T-helper 1 cell (primary cell): ENCODE results near the gene ANO8.
"Not testable (repeated sequence)": the region's sequence is repeated elsewhere in the genome, so short reads cannot be mapped to it uniquely, and the experiment has no call there.

Source experiments
- DNase-seq, 5 donors: peaks; one replicate each; pipeline ENCODE4 v3.0.0-alpha.2; 2012 to 2020
- total RNA-seq, 4 donors: gene quantifications; one replicate each; lab custom pipeline; 2026; lab: John Stamatoyannopoulos, UW

ANO8 gene, protein sequence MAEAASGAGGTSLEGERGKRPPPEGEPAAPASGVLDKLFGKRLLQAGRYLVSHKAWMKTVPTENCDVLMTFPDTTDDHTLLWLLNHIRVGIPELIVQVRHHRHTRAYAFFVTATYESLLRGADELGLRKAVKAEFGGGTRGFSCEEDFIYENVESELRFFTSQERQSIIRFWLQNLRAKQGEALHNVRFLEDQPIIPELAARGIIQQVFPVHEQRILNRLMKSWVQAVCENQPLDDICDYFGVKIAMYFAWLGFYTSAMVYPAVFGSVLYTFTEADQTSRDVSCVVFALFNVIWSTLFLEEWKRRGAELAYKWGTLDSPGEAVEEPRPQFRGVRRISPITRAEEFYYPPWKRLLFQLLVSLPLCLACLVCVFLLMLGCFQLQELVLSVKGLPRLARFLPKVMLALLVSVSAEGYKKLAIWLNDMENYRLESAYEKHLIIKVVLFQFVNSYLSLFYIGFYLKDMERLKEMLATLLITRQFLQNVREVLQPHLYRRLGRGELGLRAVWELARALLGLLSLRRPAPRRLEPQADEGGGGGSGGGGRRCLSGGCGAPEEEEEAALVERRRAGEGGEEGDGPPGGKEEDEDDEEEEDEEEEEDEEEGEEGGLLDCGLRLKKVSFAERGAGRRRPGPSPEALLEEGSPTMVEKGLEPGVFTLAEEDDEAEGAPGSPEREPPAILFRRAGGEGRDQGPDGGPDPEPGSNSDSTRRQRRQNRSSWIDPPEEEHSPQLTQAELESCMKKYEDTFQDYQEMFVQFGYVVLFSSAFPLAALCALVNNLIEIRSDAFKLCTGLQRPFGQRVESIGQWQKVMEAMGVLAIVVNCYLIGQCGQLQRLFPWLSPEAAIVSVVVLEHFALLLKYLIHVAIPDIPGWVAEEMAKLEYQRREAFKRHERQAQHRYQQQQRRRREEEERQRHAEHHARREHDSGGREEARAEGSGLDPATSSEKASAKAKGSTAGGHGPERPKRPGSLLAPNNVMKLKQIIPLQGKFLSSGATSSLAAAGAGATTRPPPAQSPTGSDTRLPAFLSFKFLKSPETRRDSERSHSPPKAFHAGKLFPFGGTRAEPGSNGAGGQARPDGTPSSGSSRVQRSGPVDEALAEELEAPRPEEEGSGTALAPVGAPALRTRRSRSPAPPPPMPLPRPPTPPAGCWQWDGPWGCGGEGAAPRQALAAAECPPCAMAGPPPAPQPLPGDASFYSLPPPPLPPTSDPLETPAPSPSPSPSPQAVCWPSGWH
- total RNA-seq: 22.5 to 28.8 (median 24.9) reads per million in 4 donors

DNA sequence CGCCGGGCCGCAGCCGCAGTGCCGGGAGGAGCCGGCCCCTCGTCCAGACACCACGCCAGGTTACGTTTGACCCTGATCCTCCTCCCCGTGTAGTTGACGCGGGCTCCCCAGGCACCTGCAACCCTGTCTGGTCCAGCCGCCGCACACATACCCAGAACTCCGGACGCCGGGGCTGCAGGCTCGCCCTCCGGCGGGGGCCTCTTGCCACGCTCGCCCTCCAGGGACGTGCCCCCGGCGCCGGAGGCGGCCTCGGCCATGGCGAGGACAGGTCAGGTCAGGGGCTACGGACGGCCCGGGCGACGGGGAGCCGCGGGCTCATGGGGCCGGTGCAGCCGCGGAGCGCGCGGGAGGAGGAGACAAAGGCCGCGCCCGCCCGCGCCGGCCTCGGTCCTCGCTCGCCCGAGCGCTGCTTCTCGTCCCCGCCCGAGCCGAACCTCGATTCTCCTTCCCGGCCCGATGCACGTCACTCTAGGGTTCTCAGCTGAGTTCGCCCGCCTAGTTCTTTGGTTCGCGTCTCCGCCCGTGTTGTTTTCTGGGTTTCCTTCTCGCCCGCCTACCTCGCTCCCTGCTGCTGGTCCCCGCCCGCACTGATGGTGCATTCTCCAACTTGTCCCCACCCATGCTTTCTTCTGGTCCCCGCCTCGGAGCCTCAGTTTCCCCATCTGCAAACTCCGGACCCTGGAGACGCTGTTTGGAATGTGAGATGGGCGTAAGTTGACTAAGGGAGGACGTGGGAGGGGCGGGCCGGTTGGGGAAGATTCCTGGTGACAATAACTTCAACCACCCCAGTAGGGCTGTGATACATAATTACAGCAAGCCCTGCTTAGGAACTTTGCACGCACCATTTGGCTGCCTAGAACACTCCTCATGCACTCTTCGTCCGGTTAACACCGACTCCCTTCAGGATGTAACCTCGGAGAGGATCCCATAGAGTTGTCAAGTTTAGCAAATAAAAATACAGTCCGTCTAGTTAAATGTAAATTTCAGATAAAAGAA, at the start of gene ANO8:
TSS of gene ANO8 (minus strand) at position 442 of the 996 bp plus-strand sequence. CDS start at position 257, 185 bp downstream.
- DNase-seq: peak; percentile 86 to 95 (median 91)

DNA sequence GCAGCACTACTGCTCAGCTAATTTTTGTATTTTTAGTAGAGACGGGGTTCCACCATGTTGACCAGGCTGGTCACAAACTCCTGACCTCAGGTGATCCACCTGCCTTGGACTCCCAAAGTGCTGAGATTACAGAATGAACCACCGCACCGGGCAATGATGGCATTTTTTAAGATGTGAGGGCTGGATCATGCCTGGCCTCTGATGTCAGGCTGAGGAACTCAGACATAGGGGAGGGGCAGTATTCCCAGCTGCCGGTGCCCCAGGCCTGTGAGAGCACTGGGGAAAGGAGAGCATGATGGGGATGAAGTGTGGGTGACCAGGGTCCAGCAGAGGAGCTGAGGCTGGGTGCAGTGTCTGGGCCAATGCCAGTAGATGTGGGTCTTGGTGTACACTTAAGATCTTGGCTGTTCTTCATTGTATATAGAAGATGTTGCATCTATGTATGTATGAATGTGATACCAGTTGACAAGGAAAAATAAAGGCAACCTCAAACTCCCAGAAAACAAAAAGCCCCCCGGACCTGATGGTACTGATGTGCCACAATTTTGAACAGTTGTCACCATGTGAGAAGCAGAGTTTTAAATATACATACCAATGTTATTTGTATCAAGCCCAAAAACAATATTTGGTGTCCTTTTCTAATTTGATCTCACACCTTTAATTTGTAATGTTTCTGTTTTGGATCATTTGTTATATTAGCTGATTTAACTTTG, 45.9 kb upstream of the ANO8 start:
- no peak for DNase-seq

DNA sequence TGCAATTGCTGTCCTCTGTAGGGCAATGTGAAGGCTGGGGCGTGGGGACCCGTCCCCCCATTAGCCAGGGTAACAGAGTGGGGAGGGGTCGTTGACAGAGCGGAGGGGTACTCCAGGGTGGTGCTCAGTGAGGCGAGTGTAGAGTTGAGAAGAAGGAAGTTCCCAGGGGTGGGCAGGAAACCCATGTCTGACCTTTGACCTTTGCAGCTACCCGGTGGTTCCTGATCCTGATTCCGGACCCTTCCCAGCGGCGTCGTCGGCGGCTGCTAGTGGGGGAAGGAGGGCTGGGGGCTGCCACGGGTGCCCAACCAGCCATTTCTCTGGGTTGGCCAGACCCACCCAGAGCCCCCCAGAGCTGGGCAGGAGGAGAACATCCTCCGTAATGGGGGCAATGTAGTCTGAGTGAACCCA, 44.6 kb upstream of the ANO8 start:
- DNase-seq: no peak

DNA sequence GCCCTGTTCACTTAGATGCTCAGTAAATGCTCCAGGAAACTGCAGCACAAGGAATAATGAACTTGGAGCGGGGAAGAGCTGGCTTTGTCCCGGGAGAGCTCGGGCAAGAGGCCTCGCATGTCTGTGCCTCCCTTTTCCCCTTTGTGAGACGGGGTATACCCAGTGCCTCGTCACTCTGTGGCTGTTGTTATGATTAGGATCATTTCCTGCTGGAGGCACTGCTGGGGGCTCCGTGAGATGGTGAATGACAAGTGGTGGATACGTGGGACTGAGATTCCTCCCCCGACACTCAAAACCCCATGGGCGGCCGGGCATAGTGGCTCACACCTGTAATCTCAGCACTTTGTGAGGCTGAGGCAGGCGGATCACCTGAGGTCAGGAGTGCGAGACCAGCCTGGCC, 43.6 kb upstream of the ANO8 start:
- no peak for DNase-seq

DNA sequence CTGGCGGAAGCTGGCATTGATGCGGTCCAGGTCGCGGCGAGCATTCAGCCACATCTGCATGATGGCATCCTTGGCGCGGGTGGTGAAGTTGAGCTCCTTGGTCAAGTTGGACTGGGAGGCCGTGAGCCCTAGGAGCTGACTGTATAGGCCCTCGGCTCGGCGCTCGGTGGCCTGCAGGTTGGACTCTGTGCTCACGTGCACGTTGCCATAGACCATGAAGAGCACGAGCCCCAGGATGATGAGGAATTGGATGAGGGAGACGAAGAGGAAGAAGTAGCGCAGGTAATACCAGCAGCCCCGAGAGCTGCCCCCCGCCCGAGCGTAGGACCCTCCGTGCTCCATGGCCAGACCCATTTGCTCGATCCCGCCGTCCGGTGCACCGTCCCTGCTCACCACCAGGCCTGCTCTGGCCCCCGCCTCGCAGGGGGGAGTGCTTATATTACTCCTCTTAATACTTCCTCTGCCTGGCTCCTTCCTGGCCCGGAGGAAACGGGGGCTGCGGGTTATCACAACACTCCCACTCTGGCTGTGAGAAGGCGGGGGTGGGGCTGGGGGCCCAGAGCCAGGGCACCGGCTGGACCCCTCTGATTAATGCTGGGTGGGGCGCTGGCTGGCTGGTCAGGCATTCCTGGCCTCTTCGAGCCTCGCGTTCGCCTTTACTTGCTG, 42.4 kb upstream of the ANO8 start, which contains the start of gene PLVAP:
TSS of gene PLVAP (minus strand) at position 408 of the 666 bp plus-strand sequence. CDS start at position 354, 54 bp downstream.
- DNase-seq: no peak

DNA sequence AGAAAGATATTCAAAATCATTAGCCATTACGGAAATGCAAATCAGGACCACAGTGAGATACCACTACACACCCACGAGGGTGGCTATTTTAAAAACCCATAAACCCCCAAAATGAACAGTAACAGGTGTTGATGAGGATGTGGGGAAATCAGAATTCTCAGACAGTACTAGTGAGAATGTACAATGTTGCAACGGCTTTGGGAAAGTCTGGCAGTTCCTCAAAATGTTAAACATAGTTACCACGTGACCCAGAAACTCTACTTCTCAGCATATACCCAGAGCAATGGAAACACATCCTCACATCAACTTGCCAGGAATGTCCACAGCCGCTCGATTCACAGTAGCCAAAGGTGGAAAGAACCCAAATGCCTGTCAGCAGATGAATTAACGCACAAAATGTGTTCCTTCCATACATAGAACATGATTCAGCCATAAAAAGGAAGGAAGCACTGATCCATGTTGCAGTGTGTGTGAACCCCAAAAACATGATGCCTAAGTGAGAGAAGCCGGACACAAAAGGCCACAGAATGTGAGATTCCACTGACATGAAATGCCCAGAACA, 35.5 kb upstream of the ANO8 start:
- no peak for DNase-seq

DNA sequence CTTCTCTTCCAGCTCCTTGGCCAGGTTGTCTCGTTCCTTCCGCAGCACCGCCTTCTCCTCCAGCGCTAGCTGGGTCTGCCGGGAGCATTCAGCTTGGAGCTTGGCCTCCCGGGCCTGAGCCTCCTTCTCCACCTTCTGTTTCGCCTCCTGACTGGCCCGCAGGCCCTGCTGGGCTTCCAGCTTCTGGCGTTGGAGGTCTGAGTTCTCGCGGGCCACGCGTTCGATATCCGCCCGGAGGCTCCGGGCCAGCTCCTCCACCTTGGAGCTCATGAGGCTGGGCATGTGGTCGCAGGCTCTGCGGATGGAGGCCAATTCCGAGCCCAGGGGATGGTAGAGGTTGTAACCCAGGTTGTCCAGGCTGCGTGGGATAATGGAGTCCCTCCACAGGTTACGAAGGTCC, 30.7 kb upstream of the ANO8 start:
- no peak for DNase-seq

DNA sequence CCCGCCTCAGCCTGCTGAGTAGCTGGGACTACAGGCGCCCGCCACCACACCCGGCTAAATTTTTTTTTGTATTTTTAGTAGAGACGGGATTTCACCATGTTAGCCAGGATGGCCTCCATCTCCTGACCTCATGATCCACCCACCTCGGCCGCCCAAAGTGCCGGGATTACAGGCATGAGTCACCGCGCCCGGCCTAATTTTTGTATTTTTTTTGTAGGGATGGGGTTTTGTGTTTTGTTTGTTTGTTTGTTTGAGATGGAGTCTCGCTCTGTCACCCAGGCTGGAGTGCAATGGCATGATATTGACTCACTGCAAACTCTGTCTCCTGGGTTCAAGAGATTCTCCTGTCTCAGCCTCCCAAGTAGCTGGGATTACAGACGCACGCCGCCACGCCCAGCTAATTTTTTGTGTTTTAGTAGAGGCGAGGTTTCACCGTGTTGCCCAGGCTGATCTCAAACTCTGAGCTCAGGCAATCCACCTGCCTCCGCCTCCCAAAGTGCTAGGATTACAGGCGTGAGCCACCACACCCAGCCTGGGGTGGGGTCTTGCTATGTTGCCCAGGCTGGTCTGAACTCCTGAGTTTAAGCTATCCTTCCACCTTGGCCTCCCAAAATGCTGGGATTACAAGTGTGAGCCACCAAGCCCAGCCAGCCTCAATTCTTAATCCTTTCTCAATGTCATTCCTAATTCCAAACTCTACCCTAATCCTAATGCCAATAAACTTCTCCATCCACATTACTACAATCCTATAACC, 29.4 kb upstream of the ANO8 start:
- not testable (repeated sequence) for DNase-seq

DNA sequence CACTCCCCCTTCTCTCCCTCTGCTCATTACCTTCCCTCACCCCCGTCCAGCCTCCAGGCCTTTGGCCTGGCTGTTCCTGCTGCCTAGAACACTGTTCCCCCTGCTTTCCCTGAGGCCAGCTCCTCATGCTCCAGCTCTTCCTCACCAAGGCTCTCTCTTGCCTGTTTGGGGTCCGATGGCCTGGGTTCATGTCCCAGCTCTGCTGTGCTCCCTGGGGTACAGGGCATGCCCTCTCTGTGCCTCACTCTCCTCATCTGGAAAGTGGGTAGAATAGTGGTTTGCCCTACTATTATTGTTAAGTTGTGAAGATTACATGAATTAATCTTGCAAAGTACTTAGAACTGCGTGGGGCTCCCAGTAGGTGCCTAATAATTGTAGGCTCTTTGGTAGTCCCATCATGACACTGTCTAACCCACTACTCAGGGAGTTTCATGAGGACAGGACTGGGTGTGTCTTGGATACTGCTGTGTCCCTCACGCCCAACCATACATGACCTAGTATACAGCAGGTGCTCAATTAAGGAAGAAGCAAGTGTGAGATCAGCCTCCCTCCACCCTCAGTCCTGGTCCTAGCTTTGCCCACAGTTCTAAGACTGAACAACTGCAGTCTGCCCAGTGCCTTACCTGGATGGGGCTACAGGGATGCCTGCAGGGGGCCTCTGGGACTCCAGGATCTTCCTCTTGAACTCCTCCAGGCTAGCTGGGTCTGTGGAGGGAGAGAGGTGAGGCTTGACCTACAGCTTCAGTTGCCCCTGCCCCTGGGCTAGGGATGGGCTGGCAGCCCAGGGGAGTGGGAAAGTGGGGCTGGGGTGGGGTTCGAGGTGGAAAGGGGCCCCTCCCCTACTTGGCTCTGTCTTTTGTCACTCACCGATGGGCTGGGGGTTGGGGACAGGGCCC, 25.5 kb upstream of the ANO8 start:
- no peak for DNase-seq

DNA sequence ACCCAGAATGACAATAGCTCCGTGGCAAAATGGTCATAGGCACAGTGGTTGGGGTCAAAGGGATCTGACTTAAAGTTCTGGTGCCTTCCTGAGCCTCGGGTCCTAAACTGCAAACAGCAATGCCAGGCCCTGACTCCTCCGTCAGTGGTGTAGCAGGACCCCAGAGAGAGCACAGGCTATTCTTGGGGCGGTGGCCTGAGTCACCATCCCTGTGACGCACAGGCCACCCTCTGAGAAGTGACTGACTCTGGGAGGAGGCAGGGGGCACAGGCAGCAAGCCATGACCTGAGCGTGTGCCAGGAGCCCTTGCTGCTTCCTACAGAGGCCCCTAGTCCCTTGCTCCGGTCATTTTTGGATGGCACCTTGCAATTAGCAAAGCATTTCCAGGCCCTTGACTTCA, 23.7 kb upstream of the ANO8 start:
- DNase-seq: no peak

DNA sequence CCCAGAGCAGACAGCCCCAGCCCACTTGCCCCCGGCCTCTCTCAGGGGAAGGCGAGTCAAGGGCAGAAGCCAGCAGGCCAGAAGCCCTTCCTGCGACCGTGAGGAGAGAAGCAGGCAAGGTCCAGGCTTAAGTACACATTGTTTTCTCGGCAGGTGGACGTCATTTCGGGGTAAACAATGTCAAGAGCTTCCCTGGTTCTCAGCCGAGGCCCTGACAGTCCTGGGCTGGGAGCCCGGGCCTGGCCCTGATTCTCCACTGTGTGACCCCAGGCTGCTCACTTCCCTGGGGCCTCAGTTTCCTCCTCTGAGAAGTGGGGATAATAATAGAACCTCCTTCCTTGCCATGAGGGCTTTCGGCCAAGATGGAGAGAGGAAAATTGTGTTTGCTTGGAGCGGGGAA, 23.1 kb upstream of the ANO8 start:
- DNase-seq: no peak

DNA sequence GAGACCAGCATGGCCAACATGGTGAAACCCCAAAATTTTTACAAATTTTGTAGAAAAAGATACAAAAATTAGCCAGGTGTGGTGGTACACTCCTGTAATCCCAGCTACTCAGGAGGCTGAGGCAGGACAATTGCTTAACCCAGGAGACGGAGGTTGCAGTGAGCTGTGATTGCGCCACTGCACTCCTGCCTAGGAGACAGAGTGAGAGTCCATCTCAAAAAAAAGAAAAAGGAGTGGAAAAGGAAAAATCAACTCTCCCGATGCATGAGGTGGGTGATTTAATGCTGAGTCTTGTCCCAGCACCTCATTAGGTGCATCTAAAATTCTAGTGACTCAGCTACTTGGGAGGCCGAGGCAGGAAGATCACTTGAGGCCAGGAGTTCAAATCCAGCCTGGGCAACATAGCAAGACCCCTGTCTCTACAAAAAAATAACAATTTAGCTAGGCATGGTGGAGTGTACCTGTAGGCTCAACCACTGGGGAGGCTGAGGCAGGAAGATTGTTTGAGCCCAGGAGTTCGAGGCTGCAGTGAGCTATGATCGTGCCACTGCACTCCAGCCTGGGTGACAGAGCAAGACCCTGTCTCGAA, 22.5 kb upstream of the ANO8 start:
- no peak for DNase-seq

DNA sequence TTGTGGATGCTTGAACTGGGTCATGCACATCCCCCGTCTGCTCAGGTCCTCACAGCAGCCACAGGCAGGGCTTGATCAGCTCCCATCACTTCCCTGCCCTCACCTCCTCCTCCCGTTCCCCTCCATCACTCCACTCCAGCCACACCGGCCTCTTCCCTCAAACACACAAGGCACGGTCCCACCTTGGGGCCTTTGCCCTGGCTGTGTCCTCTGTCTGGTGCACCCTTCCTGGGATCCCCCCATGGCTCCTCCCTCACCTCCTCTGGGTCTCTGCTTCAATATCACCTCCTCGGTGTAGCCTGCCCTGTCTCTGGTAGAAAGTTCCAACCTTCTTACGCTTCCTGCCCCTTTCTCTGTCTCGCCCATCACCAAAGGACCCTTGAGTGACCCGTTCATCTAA, 18.7 kb upstream of the ANO8 start:
- DNase-seq: no peak

DNA sequence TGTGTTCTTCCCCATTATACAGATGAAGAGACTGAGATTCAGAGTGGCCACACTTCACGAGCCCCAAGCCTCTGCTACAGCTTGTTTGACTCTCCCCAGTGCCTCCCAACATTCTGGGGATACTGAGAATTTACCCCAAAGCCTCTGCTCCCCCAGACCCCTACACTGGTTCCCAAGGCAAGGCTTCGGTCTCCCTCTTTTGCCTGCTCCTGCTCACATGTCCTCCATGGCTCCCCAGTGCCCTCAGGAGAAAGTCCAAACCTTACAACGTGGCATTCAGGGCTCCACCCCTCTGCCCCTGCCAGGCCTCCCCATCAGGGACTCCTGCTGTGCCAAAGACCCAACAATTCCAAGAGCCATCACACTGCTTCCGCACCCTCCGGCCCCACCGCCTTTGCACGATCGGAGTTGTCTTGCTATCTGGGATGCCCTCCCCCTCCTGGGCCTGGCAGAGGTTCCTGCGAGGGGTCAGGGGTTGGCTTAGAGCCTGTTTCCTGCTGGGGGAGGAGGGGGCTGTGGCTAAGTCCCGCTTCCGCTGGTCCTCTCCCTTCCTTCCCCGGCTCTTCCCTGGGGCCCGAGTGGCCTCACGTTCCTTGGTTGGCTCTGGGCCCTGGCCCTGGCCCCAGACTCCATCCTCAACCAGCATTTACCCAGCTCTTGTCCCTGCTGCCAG, 18.1 kb upstream of the ANO8 start:
- no peak for DNase-seq

DNA sequence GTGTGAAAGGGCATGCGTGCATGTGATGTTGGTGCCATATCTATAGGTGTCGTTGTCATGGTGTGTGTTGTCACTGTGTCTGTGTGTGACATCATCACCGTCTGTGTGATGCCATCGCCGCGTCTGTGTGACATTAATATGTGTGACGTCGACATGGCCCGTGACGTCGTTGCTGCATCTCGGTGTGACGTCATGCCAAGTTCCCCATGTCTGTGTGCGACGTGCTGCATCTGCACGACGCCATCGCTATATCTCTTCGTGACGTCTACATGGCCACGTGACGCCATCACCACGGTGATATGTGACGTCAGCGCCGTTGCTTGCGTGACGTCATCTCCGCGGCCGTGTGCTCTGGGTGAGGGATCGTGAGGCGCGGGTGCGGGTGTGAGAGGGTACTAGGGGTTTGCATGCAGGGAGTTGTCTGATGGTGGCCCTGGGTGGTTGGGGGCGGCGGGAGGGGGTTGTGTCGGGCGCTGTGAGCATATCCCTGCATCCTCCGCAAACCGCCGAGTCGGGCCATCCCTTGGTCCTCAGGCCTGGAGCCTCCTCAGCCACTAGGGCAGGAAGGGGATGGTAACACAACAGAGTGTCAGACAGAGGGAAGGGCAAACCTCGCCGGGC, 17.3 kb upstream of the ANO8 start:
- no peak for DNase-seq

DNA sequence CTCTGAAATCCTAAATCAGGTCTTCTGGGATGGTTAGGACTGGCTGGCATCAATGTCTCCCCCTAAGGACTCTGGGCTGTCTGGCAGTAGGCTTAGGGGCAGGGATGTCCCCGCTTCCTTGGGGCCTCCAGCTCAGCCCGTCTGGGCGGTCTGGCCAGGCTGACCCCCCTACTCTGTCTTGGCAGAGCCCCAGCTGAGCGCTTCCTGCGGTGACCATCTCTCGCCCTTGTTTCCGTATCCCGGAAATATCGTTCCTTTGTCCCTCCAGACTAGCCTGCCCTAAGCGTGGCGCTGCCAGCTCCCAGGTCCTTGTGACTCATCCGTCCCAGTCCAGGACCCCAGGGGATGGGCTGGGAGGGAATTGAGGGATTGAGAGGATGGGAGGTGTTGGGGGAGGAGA, 14.0 kb upstream of the ANO8 start:
- no peak for DNase-seq

DNA sequence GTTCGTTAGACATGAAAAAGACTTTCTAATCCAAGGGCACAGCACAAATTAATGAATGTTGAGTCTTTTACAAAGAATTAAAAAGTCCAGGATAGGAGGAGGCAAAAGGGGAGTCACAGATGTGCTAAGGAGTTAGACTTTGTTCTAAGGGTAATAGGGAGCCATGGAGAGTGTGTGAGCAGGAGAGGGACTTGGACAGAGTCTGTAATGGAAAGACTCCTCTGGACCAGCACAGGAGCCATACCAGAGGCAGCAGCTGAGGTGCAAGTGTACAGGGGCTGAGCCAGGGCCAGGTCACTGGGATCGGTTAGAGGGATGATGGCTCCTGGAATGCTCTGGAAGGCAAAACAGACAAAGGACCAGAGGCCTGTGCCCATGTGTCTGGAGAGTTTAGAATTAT, 13.2 kb upstream of the ANO8 start:
- DNase-seq: no peak
